ENCODE results near the gene KLHL29. TPM values are rescaled to one million over a fixed set of nuclear protein-coding genes. Genes with fewer than 3 reads are reported as not detected.
"Not testable (repeated sequence)": the region's sequence is repeated elsewhere in the genome, so short reads cannot be mapped to it uniquely, and the experiment has no call there.

KLHL29 gene
- total and polyA plus RNA-seq, 2 experiments from 2014 or later, result 1.5 to 6.5 TPM

DNA sequence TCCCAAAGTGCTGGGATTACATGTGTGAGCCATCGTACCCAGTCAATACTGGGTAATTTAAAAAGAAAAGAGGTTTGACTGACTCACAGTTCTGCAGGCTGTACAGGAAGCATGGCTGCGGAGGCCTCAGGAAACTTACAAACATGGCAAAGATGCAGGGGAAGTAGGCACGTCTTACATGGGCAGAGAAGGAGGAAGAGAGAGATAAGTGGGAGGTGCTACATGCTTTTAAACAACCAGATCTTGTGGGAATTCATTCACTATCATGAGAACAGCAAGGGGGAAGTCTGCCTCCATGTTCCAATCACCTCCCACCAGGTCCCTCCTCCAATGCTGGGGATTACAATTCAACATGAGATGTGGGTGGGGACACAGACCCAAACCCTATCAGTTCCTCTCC is 349.4 kb downstream of the KLHL29 start (continued):
- TF ChIP-seq ZNF331 (CRISPR knock-in tag; IDR thresholded peaks at IDR 0.05; ENCODE audit: low read depth) (no peak), ZNF114 (CRISPR knock-in tag; IDR thresholded peaks at IDR 0.05) (no peak), CREB1 (CRISPR knock-in tag; IDR thresholded peaks at IDR 0.05; ENCODE audit: low read depth) (no peak)

DNA sequence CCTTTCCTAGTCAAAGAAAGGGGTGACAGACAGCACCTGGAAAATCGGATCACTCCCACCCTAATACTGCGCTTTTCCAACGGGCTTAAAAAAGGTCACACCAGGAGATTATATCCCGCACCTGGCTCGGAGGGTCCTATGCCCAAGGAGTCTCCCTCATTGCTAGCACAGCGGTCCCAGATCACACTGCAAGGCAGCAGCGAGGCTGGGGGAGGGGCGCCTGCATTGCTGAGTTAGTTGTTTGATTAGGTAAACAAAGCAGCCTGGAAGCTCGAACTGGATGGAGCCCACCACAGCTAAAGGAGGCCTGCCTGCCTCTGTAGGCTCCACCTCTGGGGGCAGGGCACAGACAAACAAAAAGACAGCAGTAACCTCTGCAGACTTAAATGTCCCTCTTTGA is 351.8 kb downstream of the KLHL29 start:
- H4K20me1 ChIP-seq (replicated peaks; ENCODE audit: insufficient read depth); ATAC-seq; DNase-seq (ENCODE audit: low spot score); H3K4me1 ChIP-seq (ENCODE audit: insufficient read depth); H3K27ac Mint-ChIP-seq; H2AFZ ChIP-seq; H3K4me3 ChIP-seq; H3K9me2 ChIP-seq (ENCODE audit: insufficient read depth); H3K4me2 ChIP-seq; H3K27me3 Mint-ChIP-seq (ENCODE audit: insufficient read depth, low read depth, poor library complexity); H3F3A ChIP-seq (replicated peaks; ENCODE audit: low read depth); H3K27me3 ChIP-seq (ENCODE audit: insufficient read depth); H3K27ac ChIP-seq (ENCODE audit: low read depth); H3K79me2 ChIP-seq (replicated peaks; ENCODE audit: insufficient read depth); H3K4me1 Mint-ChIP-seq; H3K36me3 ChIP-seq (ENCODE audit: insufficient read depth); H3K4me3 Mint-ChIP-seq: not testable (repeated sequence)
- Mint-ChIP-seq H3K36me3 (ENCODE audit: low read depth) (peaks cover 32% of the 10 kb centered on the region), H3K9me3 (peaks cover 30% of the 10 kb centered on the region)

DNA sequence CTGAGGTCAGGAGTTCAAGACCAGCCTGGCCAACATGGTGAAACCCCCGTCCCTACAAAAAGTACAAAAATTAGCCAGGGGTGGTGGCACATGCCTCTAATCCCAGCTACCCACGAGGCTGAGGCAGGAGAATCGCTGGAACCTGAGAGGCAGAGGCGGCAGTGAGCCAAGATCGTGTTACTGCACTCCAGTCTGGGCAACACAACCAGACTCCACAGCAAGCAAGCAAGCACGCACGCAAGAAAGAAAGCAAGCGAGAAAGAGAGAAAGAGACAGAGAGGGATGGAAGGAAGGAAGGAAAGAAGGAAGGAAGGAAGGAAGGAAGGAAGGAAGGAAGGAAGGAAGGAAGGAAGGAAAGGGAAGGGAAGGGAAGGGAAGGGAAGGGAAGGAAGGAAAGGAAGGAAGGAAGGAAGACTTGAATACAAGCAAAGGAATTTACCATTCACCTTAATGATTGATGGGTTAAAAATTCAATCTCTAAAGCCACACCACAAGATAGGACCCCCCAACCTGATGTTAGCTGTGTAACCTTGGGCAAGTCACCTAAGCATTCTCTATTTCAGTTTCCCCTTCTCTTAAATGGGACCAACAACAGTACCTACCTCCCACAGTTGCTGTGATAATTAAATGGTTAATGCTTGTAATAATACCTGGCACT is 360.2 kb downstream of the KLHL29 start:
- Histone ChIP-seq H3K4me2 (no peak overlapping the region), H3K9me2 (ENCODE audit: insufficient read depth) (no peaks in the 10 kb centered on the region), H3K79me2 (replicated peaks; ENCODE audit: insufficient read depth) (no peaks in the 10 kb centered on the region), H3K4me3 (no peak overlapping the region), H4K20me1 (replicated peaks; ENCODE audit: insufficient read depth) (0 out of 2 replicates have a peak, but pooled peaks cover 4% of the 10 kb centered on the region), H2AFZ (no peak overlapping the region), H3K36me3 (ENCODE audit: insufficient read depth) (no peaks in the 10 kb centered on the region; the same call in 1 of the 2 replicates), H3K27ac (ENCODE audit: low read depth) (no peak overlapping the region), H3K27me3 (ENCODE audit: insufficient read depth) (no peaks in the 10 kb centered on the region), H3K4me1 (ENCODE audit: insufficient read depth) (0 out of 2 replicates have a peak, but pooled peaks cover 5% of the 10 kb centered on the region), H3F3A (replicated peaks; ENCODE audit: low read depth) (no peaks in the 10 kb centered on the region)
- Mint-ChIP-seq H3K27ac (no peak overlapping the region), H3K27me3 (ENCODE audit: insufficient read depth, low read depth, poor library complexity) (no peaks in the 10 kb centered on the region), H3K4me3 (no peak overlapping the region), H3K36me3 (ENCODE audit: low read depth) (peaks cover 12% of the 10 kb centered on the region), H3K4me1 (peaks cover 9% of the 10 kb centered on the region), H3K9me3 (peaks cover 3% of the 10 kb centered on the region; the same call in 2 of the 3 replicates)
- ATAC-seq (no peak), DNase-seq (ENCODE audit: low spot score) (no peak)
- TF ChIP-seq EZH2phosphoT487 (IDR thresholded peaks at IDR 0.05; ENCODE audit: unreplicated experiment) (no peak), ZNF114 (CRISPR knock-in tag; IDR thresholded peaks at IDR 0.05) (no peak), NANOG (IDR thresholded peaks at IDR 0.05; ENCODE audit: borderline replicate concordance) (no peak), JUNB (IDR thresholded peaks at IDR 0.05; ENCODE audit: unreplicated experiment) (no peak), STAT1 (IDR thresholded peaks at IDR 0.05; ENCODE audit: unreplicated experiment) (no peak), EZH2 (IDR thresholded peaks at IDR 0.05; ENCODE audit: low read depth, unreplicated experiment) (no peak), POLR2AphosphoS5 (IDR thresholded peaks at IDR 0.05; ENCODE audit: low read depth) (no peak)
- TF ChIP-seq, protein P1, sequence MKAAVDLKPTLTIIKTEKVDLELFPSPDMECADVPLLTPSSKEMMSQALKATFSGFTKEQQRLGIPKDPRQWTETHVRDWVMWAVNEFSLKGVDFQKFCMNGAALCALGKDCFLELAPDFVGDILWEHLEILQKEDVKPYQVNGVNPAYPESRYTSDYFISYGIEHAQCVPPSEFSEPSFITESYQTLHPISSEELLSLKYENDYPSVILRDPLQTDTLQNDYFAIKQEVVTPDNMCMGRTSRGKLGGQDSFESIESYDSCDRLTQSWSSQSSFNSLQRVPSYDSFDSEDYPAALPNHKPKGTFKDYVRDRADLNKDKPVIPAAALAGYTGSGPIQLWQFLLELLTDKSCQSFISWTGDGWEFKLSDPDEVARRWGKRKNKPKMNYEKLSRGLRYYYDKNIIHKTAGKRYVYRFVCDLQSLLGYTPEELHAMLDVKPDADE (IDR thresholded peaks at IDR 0.05), result no peak
- TF ChIP-seq, protein P2, sequence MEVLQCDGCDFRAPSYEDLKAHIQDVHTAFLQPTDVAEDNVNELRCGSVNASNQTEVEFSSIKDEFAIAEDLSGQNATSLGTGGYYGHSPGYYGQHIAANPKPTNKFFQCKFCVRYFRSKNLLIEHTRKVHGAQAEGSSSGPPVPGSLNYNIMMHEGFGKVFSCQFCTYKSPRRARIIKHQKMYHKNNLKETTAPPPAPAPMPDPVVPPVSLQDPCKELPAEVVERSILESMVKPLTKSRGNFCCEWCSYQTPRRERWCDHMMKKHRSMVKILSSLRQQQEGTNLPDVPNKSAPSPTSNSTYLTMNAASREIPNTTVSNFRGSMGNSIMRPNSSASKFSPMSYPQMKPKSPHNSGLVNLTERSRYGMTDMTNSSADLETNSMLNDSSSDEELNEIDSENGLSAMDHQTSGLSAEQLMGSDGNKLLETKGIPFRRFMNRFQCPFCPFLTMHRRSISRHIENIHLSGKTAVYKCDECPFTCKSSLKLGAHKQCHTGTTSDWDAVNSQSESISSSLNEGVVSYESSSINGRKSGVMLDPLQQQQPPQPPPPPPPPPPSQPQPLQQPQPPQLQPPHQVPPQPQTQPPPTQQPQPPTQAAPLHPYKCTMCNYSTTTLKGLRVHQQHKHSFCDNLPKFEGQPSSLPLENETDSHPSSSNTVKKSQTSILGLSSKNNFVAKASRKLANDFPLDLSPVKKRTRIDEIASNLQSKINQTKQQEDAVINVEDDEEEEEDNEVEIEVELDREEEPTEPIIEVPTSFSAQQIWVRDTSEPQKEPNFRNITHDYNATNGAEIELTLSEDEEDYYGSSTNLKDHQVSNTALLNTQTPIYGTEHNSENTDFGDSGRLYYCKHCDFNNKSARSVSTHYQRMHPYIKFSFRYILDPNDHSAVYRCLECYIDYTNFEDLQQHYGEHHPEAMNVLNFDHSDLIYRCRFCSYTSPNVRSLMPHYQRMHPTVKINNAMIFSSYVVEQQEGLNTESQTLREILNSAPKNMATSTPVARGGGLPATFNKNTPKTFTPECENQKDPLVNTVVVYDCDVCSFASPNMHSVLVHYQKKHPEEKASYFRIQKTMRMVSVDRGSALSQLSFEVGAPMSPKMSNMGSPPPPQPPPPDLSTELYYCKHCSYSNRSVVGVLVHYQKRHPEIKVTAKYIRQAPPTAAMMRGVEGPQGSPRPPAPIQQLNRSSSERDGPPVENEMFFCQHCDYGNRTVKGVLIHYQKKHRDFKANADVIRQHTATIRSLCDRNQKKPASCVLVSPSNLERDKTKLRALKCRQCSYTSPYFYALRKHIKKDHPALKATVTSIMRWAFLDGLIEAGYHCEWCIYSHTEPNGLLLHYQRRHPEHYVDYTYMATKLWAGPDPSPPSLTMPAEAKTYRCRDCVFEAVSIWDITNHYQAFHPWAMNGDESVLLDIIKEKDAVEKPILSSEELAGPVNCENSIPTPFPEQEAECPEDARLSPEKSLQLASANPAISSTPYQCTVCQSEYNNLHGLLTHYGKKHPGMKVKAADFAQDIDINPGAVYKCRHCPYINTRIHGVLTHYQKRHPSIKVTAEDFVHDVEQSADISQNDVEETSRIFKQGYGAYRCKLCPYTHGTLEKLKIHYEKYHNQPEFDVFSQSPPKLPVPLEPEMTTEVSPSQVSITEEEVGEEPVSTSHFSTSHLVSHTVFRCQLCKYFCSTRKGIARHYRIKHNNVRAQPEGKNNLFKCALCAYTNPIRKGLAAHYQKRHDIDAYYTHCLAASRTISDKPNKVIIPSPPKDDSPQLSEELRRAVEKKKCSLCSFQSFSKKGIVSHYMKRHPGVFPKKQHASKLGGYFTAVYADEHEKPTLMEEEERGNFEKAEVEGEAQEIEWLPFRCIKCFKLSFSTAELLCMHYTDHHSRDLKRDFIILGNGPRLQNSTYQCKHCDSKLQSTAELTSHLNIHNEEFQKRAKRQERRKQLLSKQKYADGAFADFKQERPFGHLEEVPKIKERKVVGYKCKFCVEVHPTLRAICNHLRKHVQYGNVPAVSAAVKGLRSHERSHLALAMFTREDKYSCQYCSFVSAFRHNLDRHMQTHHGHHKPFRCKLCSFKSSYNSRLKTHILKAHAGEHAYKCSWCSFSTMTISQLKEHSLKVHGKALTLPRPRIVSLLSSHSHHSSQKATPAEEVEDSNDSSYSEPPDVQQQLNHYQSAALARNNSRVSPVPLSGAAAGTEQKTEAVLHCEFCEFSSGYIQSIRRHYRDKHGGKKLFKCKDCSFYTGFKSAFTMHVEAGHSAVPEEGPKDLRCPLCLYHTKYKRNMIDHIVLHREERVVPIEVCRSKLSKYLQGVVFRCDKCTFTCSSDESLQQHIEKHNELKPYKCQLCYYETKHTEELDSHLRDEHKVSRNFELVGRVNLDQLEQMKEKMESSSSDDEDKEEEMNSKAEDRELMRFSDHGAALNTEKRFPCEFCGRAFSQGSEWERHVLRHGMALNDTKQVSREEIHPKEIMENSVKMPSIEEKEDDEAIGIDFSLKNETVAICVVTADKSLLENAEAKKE (CRISPR knock-in tag; IDR thresholded peaks at IDR 0.05), result no peak
